GDM1 (cell line): ENCODE results near the gene COP1.
A peak's percentile ranks its signal among the peaks of the same experiment; 100 is the strongest.
"Not testable (repeated sequence)": the region's sequence is repeated elsewhere in the genome, so short reads cannot be mapped to it uniquely, and the experiment has no call there.

Experiments
- DNase-seq: peaks from one replicate; lab custom pipeline; 2025; lab: John Stamatoyannopoulos, UW

Gene COP1

DNA sequence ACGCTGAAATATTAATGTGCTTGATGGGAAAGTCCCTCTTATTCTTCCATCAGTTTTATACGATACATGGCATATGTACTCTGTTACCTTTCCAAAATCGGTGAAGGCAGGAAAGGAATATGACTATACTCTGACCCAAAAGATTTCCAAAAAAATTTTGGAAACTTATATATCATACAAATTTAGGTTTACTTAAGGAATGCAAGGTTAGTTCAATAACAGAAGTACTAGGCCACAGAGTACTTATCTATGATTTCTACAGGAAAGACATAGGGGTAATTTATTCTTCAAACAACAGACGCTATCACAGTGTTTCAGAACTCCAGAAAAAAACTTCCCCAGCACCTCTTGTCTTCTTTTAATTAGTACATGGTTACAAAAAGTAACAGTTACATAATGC is 84.8 kb downstream of the COP1 start:
- DNase-seq, result no peak

DNA sequence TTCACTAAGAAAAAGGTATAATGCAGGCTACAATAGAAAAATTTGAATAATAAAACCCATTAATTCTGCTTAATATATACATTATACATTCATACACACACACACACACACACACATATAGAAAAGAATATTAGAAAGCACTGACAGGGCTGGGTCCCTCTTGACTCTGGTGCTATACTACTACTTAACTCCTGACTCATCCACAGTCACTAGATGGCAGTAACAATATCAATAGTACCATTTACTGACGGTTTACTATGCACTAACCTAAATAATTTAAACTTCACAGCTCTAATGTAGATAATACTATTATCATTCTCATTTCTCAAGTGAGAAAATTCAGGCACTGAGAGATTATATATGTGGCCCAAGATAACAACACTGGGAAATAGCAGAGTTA is 87.5 kb downstream of the COP1 start:
- no peak for DNase-seq

DNA sequence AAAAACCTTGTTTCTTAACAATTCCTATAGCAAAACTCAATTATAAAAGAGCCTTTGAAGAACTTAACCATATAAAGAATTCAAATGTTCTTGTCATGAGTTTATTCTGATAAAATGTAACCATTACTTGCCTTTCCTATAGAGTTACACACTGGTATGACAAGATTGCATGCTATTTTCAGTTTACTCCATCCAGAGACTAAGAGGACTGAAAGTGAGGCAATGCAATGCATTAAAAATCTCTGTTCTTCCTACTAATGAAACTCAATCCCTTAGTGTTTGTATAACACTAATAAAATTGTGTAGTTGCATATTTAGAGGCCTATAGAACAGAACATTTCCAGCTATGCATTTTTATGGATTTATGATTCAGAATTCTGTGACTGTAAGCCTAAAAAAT is 88.1 kb downstream of the COP1 start:
- DNase-seq, result no peak

DNA sequence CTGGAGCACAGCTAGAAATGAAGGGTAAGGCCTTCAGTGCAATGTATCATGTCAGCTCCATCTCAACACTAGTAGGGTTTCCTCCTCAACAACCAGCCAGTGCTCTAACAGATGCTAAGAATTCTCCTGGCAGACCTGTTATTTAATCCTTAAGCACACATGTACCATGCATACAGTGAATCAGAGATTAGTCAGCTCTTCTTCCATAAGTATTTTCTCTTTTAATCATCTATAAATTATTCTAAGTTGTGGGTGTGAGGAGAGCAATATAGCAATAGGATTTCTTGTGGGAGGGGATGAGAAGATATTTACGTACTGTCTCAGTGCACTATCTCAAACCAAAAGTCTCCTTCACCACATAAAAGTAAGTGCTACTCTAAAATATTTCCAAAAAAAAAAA is 95.3 kb downstream of the COP1 start:
- no peak for DNase-seq

- no peak for DNase-seq
These were observed 96.9 kb downstream of the COP1 start for GRCh38 chr1:176110203-176110602.

DNA sequence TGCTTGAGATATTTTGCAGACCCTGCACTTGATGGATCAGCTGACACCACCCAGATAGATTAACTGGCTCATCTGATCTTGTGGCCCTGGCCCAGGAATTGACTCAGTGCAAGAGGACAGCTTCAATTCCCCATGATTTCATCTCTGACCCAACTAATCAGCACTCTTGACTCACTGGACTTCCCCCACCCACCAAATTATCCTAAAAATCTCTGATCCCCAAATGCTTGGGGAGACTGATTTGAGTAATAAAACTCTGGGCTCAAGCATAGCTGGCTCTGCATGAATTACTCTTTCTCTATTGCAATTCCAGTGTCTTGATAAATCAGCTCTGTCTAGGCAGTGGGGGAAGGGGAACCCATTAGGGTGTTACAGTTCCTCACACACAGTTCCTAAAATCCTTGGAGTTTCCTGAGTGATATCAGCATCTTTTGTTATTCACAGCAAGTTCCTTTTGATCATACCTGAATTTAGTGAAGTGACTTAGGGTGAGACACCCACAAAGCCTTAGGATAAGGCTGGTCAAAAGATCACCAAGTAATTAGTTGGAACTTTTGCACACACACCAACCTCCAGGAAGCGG is 104.2 kb downstream of the COP1 start:
- DNase-seq, result no peak

DNA sequence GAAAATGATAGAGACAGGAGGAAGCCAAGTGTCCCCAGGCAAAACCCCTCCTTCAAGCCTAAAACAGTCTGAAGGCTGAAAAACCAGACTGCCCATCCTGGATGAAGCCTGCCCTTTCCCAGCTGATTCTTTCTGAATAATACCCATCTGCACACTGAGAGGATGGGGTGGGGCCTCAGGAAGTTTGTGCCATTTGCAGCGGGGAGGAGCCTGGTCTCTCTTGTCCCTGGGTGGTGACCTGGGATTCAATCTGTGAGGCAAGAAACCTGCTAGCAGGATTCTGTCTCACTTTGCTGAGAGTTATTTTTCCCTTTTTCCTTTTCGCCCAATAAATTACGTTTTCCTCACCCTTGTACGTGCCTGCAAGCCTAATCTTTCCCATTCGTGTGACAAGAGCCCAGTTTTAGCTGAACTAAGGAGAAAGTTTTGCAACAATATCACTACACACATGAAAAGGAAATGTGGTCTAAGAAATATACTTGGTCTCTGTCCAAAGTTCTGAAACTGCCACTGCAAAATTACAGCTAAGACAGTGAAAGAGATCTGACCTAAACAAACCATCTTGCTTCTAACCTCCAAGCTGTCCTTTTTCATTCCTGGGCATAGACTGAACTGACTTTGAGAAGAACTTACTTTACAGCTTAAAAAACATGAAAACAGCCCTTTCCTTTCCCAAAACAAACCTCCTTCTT is 105.0 kb downstream of the COP1 start:
- no peak for DNase-seq

GRCh38 chr1:176098560-176098959 is 108.5 kb downstream of the COP1 start:
- DNase-seq, result no peak

DNA sequence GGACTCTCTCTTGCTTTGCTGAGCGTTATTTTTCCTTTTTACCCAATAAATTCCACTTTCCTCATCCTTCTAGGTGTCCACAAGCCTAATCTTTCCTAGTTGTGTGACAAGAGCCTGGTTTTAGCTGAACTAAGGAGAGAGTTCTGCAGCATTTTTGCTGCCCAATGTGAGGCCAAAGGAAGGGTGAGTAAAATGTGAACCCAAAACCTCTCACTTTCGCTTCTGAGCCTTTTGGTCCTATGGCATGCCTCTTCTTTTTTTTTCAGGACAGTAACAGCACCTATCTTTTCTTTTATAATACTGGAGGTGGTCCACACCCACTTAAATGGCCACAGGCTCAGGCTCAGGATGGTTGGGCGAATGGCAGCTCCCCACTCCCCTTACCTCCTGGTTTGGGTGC is 111.1 kb downstream of the COP1 start:
- no peak for DNase-seq

- no peak for DNase-seq
These were observed 116.3 kb downstream of the COP1 start for GRCh38 chr1:176090766-176091165.

DNA sequence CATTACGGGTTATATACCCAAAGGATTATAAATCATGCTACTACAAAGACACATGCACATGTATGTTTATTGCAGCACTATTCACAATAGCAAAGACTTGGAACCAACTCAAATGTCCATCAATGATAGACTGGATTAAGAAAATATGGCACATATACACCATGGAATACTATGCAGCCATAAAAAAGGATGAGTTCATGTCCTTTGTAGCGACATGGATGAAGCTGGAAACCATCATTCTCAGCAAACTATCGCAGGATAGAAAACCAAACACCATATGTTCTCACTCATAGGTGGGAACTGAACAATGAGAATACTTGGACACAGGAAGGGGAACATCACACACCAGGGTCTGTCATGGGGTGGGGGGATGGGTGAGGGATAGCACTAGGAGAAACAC is 119.3 kb downstream of the COP1 start:
- not testable (repeated sequence) for DNase-seq

- peak; percentile 19 for DNase-seq
These were observed 133.4 kb downstream of the COP1 start for GRCh38 chr1:176073524-176074157.

DNA sequence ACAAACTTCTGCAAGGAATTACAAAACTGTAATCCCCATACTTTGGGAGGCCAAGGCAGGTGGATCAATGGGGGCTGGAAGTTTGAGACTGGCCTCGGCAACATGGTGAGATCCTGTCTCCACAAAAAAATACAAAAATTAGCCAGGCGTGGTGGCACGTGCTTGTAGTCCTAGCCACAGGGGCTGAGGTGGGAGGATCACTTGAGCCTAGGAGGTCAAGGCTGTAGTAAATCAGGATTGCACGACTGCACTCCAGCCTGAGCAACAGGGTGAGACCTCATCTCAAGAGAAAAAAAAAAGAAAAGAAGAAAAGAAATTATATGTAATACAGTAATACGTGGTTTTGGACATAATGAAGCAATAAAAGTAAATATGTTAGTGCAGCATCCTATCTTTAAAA is 138.2 kb downstream of the COP1 start:
- no peak for DNase-seq

DNA sequence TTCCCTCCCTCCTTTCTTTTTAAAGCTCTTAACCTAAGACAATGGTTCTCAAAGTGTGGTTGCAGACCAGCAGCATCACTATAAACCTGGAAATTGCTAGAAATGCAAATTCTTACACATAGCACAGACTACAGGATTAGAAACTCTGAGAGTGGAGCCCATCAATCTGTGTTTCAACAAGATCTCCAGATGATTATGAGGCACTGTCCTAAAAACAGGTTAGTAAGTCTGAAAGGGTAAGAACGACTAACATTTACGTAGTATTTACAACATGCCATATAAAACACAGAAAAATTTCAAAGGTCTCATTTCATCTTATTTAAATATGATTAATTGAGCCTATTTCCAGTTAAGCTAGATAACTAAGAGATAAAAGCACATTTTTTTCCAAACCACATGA is 138.8 kb downstream of the COP1 start:
- DNase-seq, result no peak

DNA sequence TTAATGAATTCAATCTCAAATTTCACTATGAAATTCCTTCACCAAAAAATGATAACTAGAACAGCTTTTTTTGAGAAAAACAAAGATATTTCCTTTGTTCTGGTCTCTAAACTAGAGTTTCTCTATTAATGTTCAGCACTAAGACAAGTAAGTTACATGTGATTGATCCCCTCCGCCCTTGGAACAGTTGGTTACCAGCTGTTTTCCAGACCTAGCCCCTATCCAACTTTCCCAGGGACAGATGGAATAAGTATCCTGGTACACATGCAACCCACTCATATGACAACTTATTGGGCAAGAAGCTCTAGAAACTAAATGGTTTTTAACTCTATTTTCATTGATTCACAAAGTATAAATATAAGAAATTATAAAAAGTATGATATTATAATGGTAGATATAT is 140.4 kb downstream of the COP1 start:
- no peak for DNase-seq

DNA sequence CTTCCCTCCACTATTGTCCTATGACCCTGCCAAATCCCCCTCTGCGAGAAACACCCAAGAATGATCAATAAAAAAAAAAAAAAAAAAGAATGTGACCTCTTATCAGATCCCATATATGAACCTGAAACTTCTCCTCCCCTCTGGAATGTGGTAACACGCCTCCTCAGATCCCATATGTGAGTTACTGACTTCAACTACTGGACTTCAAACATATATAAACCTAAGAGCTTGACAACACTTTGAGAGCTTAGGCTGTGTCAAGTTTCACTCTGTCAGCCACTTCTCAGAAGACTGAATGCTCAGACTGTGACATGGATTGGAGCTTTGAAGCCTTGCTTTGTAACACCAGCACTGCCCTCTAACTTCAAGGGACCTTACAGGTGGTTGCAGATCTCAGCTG is 148.4 kb downstream of the COP1 start:
- no peak for DNase-seq

GRCh38 chr1:176056312-176056711 is 150.8 kb downstream of the COP1 start:
- no peak for DNase-seq

DNA sequence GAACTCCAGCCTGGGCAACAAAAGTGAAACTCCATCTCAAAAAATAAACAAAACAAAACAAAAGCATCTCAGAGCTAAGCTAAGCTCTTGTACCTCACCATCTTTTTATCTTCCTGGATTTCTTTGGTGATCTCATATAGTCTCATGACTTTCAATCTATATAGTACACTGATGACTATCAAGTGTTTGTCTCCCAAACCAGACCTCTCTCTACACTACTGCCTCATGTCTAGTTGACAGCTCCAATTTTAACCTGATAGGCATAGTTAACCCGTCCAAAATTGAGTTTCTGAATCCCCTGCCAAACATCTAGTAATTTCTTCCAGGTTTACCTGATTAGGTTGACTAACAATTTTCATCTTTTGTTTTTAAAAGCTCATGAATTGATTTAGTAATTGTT is 151.7 kb downstream of the COP1 start:
- DNase-seq, result no peak

DNA sequence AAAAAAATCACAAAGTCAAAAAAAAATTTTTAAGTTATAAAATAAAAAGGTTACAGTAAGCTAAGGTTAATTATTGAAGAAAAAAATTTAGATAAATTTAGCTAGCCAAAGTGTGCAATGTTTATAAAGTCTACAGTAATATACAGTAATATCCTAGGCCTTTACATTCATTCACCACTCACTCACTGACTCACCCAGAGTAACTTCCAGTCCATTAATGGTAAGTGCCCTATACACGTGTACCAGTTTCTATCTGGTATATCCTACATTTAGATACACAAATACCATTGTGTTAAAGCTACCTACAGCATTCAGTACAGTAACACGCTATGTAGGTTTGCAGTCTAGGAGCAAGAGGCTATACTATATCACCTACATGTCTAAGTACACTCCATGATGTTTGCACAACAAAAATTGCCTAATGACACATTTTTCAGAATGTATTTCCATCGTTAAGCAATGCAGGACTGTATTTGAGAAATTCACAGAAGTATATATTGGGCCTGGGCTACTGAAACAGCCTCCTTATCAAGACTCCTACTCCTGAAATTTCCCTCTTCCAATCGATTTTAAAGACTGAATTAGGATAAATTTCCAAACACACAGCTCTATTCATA is 155.1 kb downstream of the COP1 start:
- DNase-seq, result no peak

- DNase-seq, result no peak
These were observed 155.7 kb downstream of the COP1 start for GRCh38 chr1:176051402-176051801.

GRCh38 chr1:176049582-176049981 is 157.5 kb downstream of the COP1 start:
- DNase-seq, result no peak

- no peak for DNase-seq
These were observed 160.2 kb downstream of the COP1 start for GRCh38 chr1:176046926-176047325.

GRCh38 chr1:176043537-176043936 is 163.5 kb downstream of the COP1 start:
- DNase-seq, result no peak
